K562 (cell line): Measurements from ENCODE around the gene PDLIM7. TPM values are rescaled to one million over a fixed set of nuclear protein-coding genes. Genes with fewer than 3 reads are reported as not detected.
A peak's percentile ranks its signal among the peaks of the same experiment; 100 is the strongest.

Experiments used
- BDP1 ChIP-seq: IDR thresholded peaks from 3 replicates; pipeline ENCODE4 v1.6.1; 2011; ENCODE audit not compliant: insufficient read length, insufficient read depth
- CC2D1A ChIP-seq: fragments of 450-650 bp; IDR thresholded peaks from 2 replicates; pipeline ENCODE4 v1.6.1; 2017; ENCODE audit warnings: mild to moderate bottlenecking
- FOXP4 ChIP-seq: sonication (generic); formaldehyde crosslinking; IDR thresholded peaks from 2 replicates; pipeline ENCODE4 v1.8.0; 2022; ENCODE audit warnings: mild to moderate bottlenecking, missing genetic modification reagents, borderline replicate concordance
- HES1 ChIP-seq: fragments of 450-650 bp; IDR thresholded peaks from 2 replicates; pipeline ENCODE4 v1.6.1; 2016; ENCODE audit warnings: low read depth, mild to moderate bottlenecking, moderate library complexity
- KDM4B ChIP-seq, 2 experiments: fragments of 450-650 bp in 1 of 2; sonication (generic) in 1 of 2; IDR thresholded peaks; 2 replicates each; pipeline ENCODE4 v1.6.1; 2016 to 2017; ENCODE audit warnings: borderline replicate concordance in 2 of 2, antibody characterized with exemption in 1 of 2, low read depth in 1 of 2, mild to moderate bottlenecking in 1 of 2
- MEF2A ChIP-seq: IDR thresholded peaks from 2 replicates; pipeline ENCODE4 v1.6.1; 2011; ENCODE audit warnings: low read depth, mild to moderate bottlenecking, low read length, moderate library complexity; ENCODE audit not compliant: control insufficient read depth
- MTA2 ChIP-seq: fragments of 450-650 bp; IDR thresholded peaks from 2 replicates; pipeline ENCODE4 v1.6.1; 2016; ENCODE audit warnings: low read depth
- MTA3 ChIP-seq: fragments of 450-650 bp; formaldehyde crosslinking; IDR thresholded peaks from 2 replicates; pipeline ENCODE4 v1.6.1; 2017; ENCODE audit warnings: mild to moderate bottlenecking, borderline replicate concordance
- MTF1 ChIP-seq: fragments of 250-450 bp; sonication (Bioruptor Pico); IDR thresholded peaks from 2 replicates; pipeline ENCODE4 v1.9.0; 2021; ENCODE audit warnings: moderate library complexity, mild to moderate bottlenecking, inconsistent platforms, borderline replicate concordance
- MYNN ChIP-seq, 2 experiments: sonication (generic); formaldehyde crosslinking in 1 of 2; IDR thresholded peaks; 2 replicates each; pipeline versions ENCODE4 v1.5.0 to v1.6.1; 2016 to 2020; ENCODE audit warnings: antibody characterized with exemption in 1 of 2, missing genetic modification reagents in 1 of 2
- PHB2 ChIP-seq: fragments of 450-650 bp; IDR thresholded peaks from 2 replicates; pipeline ENCODE4 v1.6.1; 2017; ENCODE audit warnings: low read depth
- POLR2B ChIP-seq: fragments of 450-650 bp; IDR thresholded peaks from 2 replicates; pipeline ENCODE4 v1.6.1; 2018; ENCODE audit warnings: low read depth; ENCODE audit not compliant: partially characterized antibody
- POLR3A ChIP-seq: IDR thresholded peaks from 2 replicates; pipeline ENCODE4 v1.6.1; 2011; ENCODE audit warnings: borderline replicate concordance, mild to moderate bottlenecking, moderate library complexity; ENCODE audit not compliant: insufficient read length, insufficient read depth; ENCODE audit errors: extremely low read depth
- RAD21 ChIP-seq, 2 experiments: fragments of 250-450 bp in 1 of 2; fragments of 450-650 bp in 1 of 2; sonication (Bioruptor Pico) in 1 of 2; formaldehyde crosslinking in 1 of 2; IDR thresholded peaks in 1 of 2; conservative IDR thresholded peaks in 1 of 2; 2 replicates each; pipeline versions ENCODE4 v1.4.0 to v1.8.0; 2020 to 2022; ENCODE audit warnings: mild to moderate bottlenecking in 2 of 2, moderate library complexity in 1 of 2
- RBM25 ChIP-seq: fragments of 200-400 bp; formaldehyde crosslinking; IDR thresholded peaks from 2 replicates; pipeline ENCODE4 v1.6.1; 2018; ENCODE audit warnings: low read length, low read depth, moderate library complexity; ENCODE audit not compliant: severe bottlenecking
- RBM39 ChIP-seq: fragments of 200-400 bp; formaldehyde crosslinking; optimal IDR thresholded peaks from 2 replicates; pipeline ENCODE3; 2018; ENCODE audit warnings: low read depth, low read length
- SP2 ChIP-seq: IDR thresholded peaks from 2 replicates; pipeline ENCODE4 v1.6.1; 2011; ENCODE audit warnings: mild to moderate bottlenecking, low read depth, low read length, moderate library complexity; ENCODE audit not compliant: poor library complexity, severe bottlenecking; ENCODE audit errors: extremely low read depth
- YBX1 ChIP-seq: fragments of 450-650 bp; IDR thresholded peaks from 2 replicates; pipeline ENCODE4 v1.7.1; 2016; ENCODE audit warnings: mild to moderate bottlenecking
- ZFP36 ChIP-seq: fragments of 150-350 bp; IDR thresholded peaks from 2 replicates; pipeline ENCODE4 v1.6.1; 2018; ENCODE audit warnings: low read length, low read depth; ENCODE audit not compliant: partially characterized antibody
- ZFPM2 ChIP-seq: fragments of 250-450 bp; sonication (Bioruptor Pico); IDR thresholded peaks from 2 replicates; pipeline ENCODE4 v1.5.1; 2022; ENCODE audit warnings: mild to moderate bottlenecking
- ZNF239 ChIP-seq: fragments of 250-450 bp; sonication (Bioruptor Pico); IDR thresholded peaks from 2 replicates; pipeline ENCODE4 v1.4.0; 2020; ENCODE audit warnings: mild to moderate bottlenecking
- ZNF274 ChIP-seq: IDR thresholded peaks from 2 replicates; pipeline ENCODE4 v1.6.1; 2011; ENCODE audit warnings: low read depth, mild to moderate bottlenecking, low read length, moderate library complexity, borderline replicate concordance
- ZNF586 ChIP-seq: fragments of 450-650 bp; formaldehyde crosslinking; conservative IDR thresholded peaks from 2 replicates; pipeline ENCODE4 v1.4.0; 2020; ENCODE audit warnings: mild to moderate bottlenecking, moderate library complexity
- polyA plus RNA-seq, 8 experiments: library from polyadenylated mRNA; depleted of rRNA in 4 of 8; stranded (reverse) in 5 of 8; unstranded in 3 of 8; fragments of >200 nt; fragmentation: Nextera tagmentation in 2 of 8; fragmentation: Illumina TruSeq in 1 of 8; extraction: Ambion mirVana in 2 of 8; extraction: Trizol in 1 of 8; gene quantifications; 2 replicates each; pipeline versions ENCODE4 v1.2.1 to v1.2.3, GENCODE V29; 2011 to 2014; ENCODE audit warnings: inconsistent platforms in 1 of 8, missing spikeins in 1 of 8
- total RNA-seq, 7 experiments: library from RNA; depleted of rRNA in 6 of 7; stranded (reverse); fragments of >200 nt in 6 of 7; fragmentation: Illumina TruSeq in 2 of 7; extraction: Trizol in 2 of 7; gene quantifications; 2 replicates each; pipeline versions ENCODE4 v1.2.1 to v1.2.3, GENCODE V29; 2011 to 2021; ENCODE audit warnings: low replicate concordance in 1 of 7
- TF ChIP-seq, protein P1 (sequence below): fragments of 450-650 bp; IDR thresholded peaks from 2 replicates; pipeline ENCODE4 v1.6.1; 2017; ENCODE audit warnings: antibody characterized with exemption

Gene PDLIM7
- total and polyA plus RNA-seq, 9 of the 15 experiments (the other 6 are each of a cell fraction or from before 2014, with no cell fraction given), result 2.1 to 124 (median 32.6) TPM

- TF ChIP-seq MTA3 (peak; percentile 89), MTF1 (CRISPR knock-in tag) (no peak), ZNF586 (CRISPR knock-in tag) (no peak), SP2 (no peak), FOXP4 (CRISPR knock-in tag) (no peak; the same call in 1 of the 2 replicates), POLR2B (peak; percentile 93), KDM4B (IDR thresholded peaks at IDR 0.05; ENCODE audit: borderline replicate concordance in 2 of 2, low read depth in 1 of 2) (no peak; a peak in 1 of 4 replicates), BDP1 (no peak), PHB2 (no peak), MYNN (IDR thresholded peaks at IDR 0.05) (peak; percentile 14; the same call in 1 of the 2 replicates), MYNN (CRISPR knock-in tag; IDR thresholded peaks at IDR 0.05) (no peak), HES1 (no peak), POLR3A (no peak), MEF2A (no peak), ZFP36 (peak; percentile 39), RAD21 (CRISPR knock-in tag; conservative IDR thresholded peaks at IDR 0.05 in 1 of 2, IDR thresholded peaks at IDR 0.05 in 1 of 2) (0 out of 4 replicates have a peak, but pooled peaks of 1 of the 2 experiments have one; percentile 2), ZNF274 (no peak), RBM25 (peak; percentile 93), CC2D1A (no peak), ZNF239 (CRISPR knock-in tag) (no peak), YBX1 (no peak), ZFPM2 (CRISPR knock-in tag) (0 out of 2 replicates have a peak, but pooled peaks have one; percentile 82), RBM39 (peak; percentile 53), MTA2 (0 out of 2 replicates have a peak, but pooled peaks have one; percentile 17)
- TF ChIP-seq, protein P1, sequence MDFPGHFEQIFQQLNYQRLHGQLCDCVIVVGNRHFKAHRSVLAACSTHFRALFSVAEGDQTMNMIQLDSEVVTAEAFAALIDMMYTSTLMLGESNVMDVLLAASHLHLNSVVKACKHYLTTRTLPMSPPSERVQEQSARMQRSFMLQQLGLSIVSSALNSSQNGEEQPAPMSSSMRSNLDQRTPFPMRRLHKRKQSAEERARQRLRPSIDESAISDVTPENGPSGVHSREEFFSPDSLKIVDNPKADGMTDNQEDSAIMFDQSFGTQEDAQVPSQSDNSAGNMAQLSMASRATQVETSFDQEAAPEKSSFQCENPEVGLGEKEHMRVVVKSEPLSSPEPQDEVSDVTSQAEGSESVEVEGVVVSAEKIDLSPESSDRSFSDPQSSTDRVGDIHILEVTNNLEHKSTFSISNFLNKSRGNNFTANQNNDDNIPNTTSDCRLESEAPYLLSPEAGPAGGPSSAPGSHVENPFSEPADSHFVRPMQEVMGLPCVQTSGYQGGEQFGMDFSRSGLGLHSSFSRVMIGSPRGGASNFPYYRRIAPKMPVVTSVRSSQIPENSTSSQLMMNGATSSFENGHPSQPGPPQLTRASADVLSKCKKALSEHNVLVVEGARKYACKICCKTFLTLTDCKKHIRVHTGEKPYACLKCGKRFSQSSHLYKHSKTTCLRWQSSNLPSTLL, result no peak
Measured at GRCh38 chr5:177497292-177498012, at the start of gene PDLIM7 (continued).
